Prostate gland (tissue), 2 donors: ENCODE results near the gene FAP. TPM values are rescaled to one million over a fixed set of nuclear protein-coding genes. Genes with fewer than 3 reads are reported as not detected.

Source experiments
- DNase-seq: peaks from one replicate; pipeline ENCODE4 v3.0.0-alpha.2; 2019; ENCODE audit warnings: low spot score
- H3K27ac ChIP-seq, 2 donors: fragments of 200-600 bp; sonication (generic); 2 replicates each; pipeline ENCODE4 v1.5.1; 2017 to 2019
- H3K27me3 ChIP-seq: fragments of 200-600 bp; sonication (generic); replicated peaks from 2 replicates; pipeline ENCODE4 v1.5.1; 2019; ENCODE audit not compliant: insufficient read depth
- H3K36me3 ChIP-seq, 2 donors: fragments of 200-600 bp; sonication (generic); 1 replicate in 1 of 2; 2 replicates in 1 of 2; pipeline versions ENCODE4 v1.5.1 to v1.8.1; 2017 to 2019
- H3K4me1 ChIP-seq: fragments of 200-600 bp; sonication (generic); replicated peaks from 2 replicates; pipeline ENCODE4 v1.5.1; 2019
- H3K4me3 ChIP-seq, 2 donors: fragments of 200-600 bp; sonication (generic); 2 replicates each; pipeline ENCODE4 v1.5.1; 2017 to 2019
- H3K9me3 ChIP-seq: fragments of 200-600 bp; sonication (generic); 2 replicates; pipeline ENCODE4 v1.5.1; 2017
- POLR2A ChIP-seq: fragments of 450-650 bp; IDR thresholded peaks from one replicate; pipeline ENCODE4 v1.6.1; 2016; ENCODE audit warnings: antibody characterized with exemption, mild to moderate bottlenecking
- POLR2AphosphoS5 ChIP-seq: sonication (generic); formaldehyde crosslinking; IDR thresholded peaks from one replicate; pipeline ENCODE4 v1.6.1; 2017; ENCODE audit warnings: antibody characterized with exemption
- WGBS: methylation state at CpG from one replicate; pipeline ENCODE4 v1.1.5; 2018; 5-methylcytosine and 5-hydroxymethylcytosine counted together
- intact Hi-C: fragments of 100-400 bp; cut with DNase I; formaldehyde crosslinking; loops from one replicate; pipeline ENCODE4 v1.14.2; 2022
- total RNA-seq, 2 donors: library from RNA; depleted of rRNA; stranded (reverse); fragments of >200 nt; gene quantifications; one replicate each; pipeline ENCODE4 v1.1.0, GENCODE V29; 2016
- TF ChIP-seq, protein P1 (sequence below), 4 experiments: fragments of 200-600 bp in 2 of 4; fragments of 450-650 bp in 2 of 4; sonication (generic) in 2 of 4; IDR thresholded peaks; 1 replicate in 3 of 4; 2 replicates in 1 of 4; pipeline ENCODE4 v1.5.1; 2016 to 2019; ENCODE audit warnings: antibody characterized with exemption in 4 of 4, mild to moderate bottlenecking in 2 of 4, moderate library complexity in 2 of 4

The FAP gene
- total RNA-seq, 2 donors from 2014 or later = 2.0 TPM; not detected in 1

DNA sequence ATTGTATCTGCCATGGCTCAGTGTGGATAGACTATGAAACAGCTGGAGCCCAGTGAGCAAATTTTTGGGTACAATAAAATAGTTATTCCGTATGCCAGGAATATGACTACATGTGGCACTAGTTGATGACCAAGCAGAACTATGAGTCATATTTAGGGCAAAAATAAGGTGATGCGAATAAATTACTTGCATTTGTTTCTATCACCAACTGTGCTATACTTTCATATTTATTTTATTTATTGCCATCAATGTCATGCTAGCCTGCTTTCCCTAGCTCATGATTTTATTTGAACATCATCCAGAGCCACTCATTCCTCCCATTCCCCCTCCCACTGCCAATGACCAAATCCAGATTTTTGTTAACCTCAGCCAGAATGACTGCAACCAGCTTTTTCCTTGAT is 13.3 kb upstream of the FAP start:
- no peaks in the 10 kb centered on the region for H3K4me1 ChIP-seq
- intact Hi-C loops = no loop called here
- H3K27ac ChIP-seq = no peak overlapping the region
- H3K36me3 ChIP-seq = no peaks in the 10 kb centered on the region
- no peaks in the 10 kb centered on the region for H3K9me3 ChIP-seq
- WGBS = 87% methylated on average over 2 of the region's 2 CpGs
- H3K27me3 ChIP-seq = no peaks in the 10 kb centered on the region
- DNase-seq = no peak
- no peak overlapping the region for H3K4me3 ChIP-seq
- TF ChIP-seq POLR2A (no peak), POLR2AphosphoS5 (no peak)
- TF ChIP-seq, protein P1, sequence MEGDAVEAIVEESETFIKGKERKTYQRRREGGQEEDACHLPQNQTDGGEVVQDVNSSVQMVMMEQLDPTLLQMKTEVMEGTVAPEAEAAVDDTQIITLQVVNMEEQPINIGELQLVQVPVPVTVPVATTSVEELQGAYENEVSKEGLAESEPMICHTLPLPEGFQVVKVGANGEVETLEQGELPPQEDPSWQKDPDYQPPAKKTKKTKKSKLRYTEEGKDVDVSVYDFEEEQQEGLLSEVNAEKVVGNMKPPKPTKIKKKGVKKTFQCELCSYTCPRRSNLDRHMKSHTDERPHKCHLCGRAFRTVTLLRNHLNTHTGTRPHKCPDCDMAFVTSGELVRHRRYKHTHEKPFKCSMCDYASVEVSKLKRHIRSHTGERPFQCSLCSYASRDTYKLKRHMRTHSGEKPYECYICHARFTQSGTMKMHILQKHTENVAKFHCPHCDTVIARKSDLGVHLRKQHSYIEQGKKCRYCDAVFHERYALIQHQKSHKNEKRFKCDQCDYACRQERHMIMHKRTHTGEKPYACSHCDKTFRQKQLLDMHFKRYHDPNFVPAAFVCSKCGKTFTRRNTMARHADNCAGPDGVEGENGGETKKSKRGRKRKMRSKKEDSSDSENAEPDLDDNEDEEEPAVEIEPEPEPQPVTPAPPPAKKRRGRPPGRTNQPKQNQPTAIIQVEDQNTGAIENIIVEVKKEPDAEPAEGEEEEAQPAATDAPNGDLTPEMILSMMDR (IDR thresholded peaks at IDR 0.05) = no peak

DNA sequence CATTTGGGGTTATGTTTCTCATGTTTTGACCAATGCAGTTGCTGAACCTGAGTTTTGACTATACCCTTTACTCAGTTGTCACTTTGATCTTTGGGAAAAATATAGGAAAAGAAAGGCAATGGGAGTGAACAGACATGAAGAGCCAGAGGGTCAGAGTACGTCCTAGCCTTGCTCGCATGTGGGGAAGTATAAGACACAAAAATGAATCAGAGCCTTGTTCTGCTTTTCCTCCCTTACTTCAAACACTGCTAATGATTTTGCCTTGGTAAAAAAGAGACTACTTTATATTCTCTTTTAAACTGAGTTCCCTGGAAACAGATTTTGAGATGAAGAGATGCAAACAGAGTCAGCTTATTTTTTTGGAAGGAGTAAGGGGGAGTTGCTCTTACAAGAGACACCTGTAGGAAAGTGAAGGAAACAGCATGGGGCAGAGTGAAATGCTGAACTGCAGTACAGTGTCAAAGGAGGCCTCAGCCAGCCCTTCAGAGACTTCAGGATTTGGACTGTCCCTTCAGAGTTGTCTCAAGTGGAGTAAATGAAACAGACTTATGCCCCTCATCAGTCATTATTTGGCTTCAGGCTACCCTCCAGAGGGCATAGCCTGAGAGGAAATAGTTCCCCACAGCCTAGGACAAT is 11.1 kb upstream of the FAP start:
- 57% methylated on average over 2 of the region's 2 CpGs for WGBS
- no peak for TF ChIP-seq POLR2A
- TF ChIP-seq, protein P1 (IDR thresholded peaks at IDR 0.05) = no peak
- no peak for TF ChIP-seq POLR2AphosphoS5
- Histone ChIP-seq H3K27ac (no peak overlapping the region), H3K36me3 (no peaks in the 10 kb centered on the region), H3K27me3 (no peaks in the 10 kb centered on the region), H3K9me3 (no peaks in the 10 kb centered on the region), H3K4me1 (no peaks in the 10 kb centered on the region), H3K4me3 (no peak overlapping the region)
- DNase-seq = no peak
- intact Hi-C loops = no loop called here

DNA sequence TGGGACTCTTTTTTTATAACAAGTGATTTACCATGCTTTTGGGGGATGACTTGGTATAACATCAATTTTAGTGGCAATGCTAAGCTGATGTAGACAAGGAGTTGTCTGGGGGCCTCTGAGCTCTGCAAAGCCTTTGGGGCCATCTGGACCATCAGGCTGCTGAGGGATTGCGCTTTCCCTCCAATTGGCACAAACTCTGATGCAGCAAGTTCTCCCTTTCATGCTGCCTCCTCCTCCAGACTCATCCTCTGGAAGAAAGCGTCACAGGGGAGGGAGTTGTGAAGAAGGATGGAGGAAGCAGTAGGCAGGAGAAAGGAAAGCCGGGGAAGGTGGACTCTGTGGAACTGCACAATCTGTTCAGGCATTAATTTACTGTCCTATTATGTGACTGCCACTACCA is 10.2 kb upstream of the FAP start:
- Histone ChIP-seq H3K36me3 (no peaks in the 10 kb centered on the region), H3K4me1 (no peaks in the 10 kb centered on the region), H3K9me3 (no peaks in the 10 kb centered on the region), H3K27ac (no peak overlapping the region), H3K27me3 (no peaks in the 10 kb centered on the region), H3K4me3 (no peak overlapping the region)
- TF ChIP-seq POLR2A = no peak
- TF ChIP-seq, protein P1 (IDR thresholded peaks at IDR 0.05) = no peak
- TF ChIP-seq POLR2AphosphoS5 = no peak
- intact Hi-C loops = no loop called here
- WGBS = 54% methylated on average over 3 of the region's 3 CpGs
- no peak for DNase-seq

DNA sequence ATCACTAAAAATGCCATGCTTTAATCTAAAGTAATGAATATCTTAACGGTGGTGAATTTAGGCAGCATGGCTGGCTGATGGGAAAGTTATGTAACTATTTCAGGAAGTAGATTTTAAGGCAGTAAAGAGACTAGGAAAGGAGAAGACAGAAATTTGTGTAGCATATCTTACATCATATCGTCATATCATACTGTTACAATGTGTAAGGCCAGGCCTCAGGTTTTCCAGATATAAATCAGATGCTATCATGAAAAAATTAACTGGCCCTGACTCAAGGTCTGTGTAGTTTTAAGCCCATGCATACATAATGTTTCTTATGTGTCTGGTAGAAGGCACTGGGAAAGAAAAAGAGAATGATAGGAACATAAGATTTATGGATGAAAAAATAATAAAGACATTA is 8.9 kb upstream of the FAP start:
- no peak for DNase-seq
- H3K27me3 ChIP-seq = no peaks in the 10 kb centered on the region
- intact Hi-C loops = no loop called here
- H3K4me1 ChIP-seq = no peaks in the 10 kb centered on the region
- H3K9me3 ChIP-seq = no peaks in the 10 kb centered on the region
- no peaks in the 10 kb centered on the region for H3K36me3 ChIP-seq
- WGBS = 83% methylated on average over 2 of the region's 2 CpGs
- no peak overlapping the region for H3K27ac ChIP-seq
- TF ChIP-seq POLR2A = no peak
- no peak for TF ChIP-seq POLR2AphosphoS5
- TF ChIP-seq, protein P1 (IDR thresholded peaks at IDR 0.05) = no peak
- H3K4me3 ChIP-seq = no peak overlapping the region

DNA sequence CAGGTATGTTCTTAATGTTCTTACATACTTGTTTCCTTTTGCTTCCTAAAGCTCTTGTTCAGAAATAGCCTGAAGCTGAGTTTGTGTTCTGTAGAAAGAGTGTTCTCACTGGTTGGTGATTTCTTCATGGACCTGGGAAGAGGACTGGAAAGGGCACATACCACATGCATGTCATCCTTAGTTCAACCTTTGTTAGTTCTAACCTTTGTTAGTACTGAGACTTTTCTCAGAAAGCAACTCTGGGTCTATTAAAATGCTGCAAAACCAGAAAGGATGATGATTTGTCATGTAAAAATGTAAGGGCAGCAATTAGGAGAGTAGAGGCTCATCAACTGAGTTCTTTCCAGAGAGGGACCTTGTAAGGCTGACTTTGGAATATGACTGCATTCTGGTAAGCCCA is 2.5 kb upstream of the FAP start:
- Histone ChIP-seq H3K4me1 (no peaks in the 10 kb centered on the region), H3K36me3 (no peaks in the 10 kb centered on the region), H3K27ac (no peak overlapping the region), H3K4me3 (no peak overlapping the region), H3K9me3 (no peaks in the 10 kb centered on the region), H3K27me3 (no peaks in the 10 kb centered on the region)
- intact Hi-C loops = no loop called here
- DNase-seq = no peak
- TF ChIP-seq POLR2AphosphoS5 (no peak), POLR2A (no peak)
- TF ChIP-seq, protein P1 (IDR thresholded peaks at IDR 0.05) = no peak
